ENCODE results near the gene TEP1. TPM values are rescaled to one million over a fixed set of nuclear protein-coding genes. Genes with fewer than 3 reads are reported as not detected.
A peak's percentile ranks its signal among the peaks of the same experiment; 100 is the strongest.

TEP1 gene
- total and polyA plus RNA-seq, 2 of the 13 experiments (the other 11 are each of a cell fraction or from before 2014, with no cell fraction given), result 11.0 to 12.8 TPM

DNA sequence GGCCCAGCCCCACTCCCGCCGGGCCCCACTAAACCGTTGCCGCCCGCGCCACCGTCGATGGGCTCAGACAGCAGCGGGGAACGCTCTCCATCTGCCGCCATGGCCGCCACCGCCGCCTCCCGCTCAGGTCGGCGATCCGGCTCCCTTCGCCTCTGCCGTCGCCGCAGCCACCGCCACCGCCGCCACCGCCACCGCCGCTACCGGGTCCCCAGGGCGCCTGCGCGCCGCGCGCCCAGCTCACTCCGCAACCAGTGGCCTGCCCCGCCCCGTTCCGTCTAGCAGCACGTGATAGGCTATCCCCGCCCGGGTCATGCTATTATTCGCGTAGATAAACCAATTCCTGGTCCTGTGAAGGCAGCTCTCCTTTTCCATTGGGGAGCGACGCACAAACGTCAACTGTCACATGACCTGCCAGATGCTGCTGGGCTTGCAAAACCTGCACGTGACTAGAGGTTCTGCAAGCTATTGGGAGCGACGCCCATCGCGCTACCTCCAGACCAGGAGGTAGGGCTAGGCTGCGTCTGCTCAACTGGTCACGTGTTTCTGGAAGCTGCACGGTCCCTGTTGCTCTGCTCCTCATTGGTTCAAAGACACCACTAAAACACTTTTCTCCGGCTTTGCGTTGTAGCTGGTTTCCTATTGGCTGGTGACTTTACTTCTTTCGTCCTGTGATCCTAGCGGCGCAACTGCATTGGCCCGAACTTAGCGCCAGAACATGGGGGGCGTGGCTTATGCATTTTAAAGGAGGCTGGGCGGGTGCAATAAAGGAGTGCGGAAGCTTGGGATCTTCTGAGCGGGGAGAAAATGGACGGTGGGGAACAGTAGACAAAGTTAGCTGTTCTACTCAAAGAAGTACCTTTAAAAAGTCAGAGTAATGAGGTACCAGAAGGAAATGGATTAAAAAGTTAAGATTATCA, 48.2 kb upstream of the TEP1 start, which contains the start of gene PIP4P1 (continued):
- TF ChIP-seq, protein P1, sequence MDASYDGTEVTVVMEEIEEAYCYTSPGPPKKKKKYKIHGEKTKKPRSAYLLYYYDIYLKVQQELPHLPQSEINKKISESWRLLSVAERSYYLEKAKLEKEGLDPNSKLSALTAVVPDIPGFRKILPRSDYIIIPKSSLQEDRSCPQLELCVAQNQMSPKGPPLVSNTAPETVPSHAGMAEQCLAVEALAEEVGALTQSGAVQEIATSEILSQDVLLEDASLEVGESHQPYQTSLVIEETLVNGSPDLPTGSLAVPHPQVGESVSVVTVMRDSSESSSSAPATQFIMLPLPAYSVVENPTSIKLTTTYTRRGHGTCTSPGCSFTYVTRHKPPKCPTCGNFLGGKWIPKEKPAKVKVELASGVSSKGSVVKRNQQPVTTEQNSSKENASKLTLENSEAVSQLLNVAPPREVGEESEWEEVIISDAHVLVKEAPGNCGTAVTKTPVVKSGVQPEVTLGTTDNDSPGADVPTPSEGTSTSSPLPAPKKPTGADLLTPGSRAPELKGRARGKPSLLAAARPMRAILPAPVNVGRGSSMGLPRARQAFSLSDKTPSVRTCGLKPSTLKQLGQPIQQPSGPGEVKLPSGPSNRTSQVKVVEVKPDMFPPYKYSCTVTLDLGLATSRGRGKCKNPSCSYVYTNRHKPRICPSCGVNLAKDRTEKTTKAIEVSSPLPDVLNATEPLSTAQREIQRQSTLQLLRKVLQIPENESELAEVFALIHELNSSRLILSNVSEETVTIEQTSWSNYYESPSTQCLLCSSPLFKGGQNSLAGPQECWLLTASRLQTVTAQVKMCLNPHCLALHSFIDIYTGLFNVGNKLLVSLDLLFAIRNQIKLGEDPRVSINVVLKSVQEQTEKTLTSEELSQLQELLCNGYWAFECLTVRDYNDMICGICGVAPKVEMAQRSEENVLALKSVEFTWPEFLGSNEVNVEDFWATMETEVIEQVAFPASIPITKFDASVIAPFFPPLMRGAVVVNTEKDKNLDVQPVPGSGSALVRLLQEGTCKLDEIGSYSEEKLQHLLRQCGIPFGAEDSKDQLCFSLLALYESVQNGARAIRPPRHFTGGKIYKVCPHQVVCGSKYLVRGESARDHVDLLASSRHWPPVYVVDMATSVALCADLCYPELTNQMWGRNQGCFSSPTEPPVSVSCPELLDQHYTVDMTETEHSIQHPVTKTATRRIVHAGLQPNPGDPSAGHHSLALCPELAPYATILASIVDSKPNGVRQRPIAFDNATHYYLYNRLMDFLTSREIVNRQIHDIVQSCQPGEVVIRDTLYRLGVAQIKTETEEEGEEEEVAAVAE (CRISPR knock-in tag; IDR thresholded peaks at IDR 0.05; ENCODE audit: borderline replicate concordance), result peak; percentile 99
- TF ChIP-seq, protein P2, sequence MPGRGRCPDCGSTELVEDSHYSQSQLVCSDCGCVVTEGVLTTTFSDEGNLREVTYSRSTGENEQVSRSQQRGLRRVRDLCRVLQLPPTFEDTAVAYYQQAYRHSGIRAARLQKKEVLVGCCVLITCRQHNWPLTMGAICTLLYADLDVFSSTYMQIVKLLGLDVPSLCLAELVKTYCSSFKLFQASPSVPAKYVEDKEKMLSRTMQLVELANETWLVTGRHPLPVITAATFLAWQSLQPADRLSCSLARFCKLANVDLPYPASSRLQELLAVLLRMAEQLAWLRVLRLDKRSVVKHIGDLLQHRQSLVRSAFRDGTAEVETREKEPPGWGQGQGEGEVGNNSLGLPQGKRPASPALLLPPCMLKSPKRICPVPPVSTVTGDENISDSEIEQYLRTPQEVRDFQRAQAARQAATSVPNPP (CRISPR knock-in tag; IDR thresholded peaks at IDR 0.05), result peak; percentile 93
- TF ChIP-seq DMAP1 (CRISPR knock-in tag; IDR thresholded peaks at IDR 0.05) (peak; percentile 90), JUN (CRISPR knock-in tag; IDR thresholded peaks at IDR 0.05) (peak; percentile 67; the same call in 1 of the 2 replicates), SMARCE1 (IDR thresholded peaks at IDR 0.05; ENCODE audit: borderline replicate concordance) (no peak), SOX13 (IDR thresholded peaks at IDR 0.05) (no peak), SOX13 (CRISPR knock-in tag; conservative IDR thresholded peaks at IDR 0.05 in 1 of 2, IDR thresholded peaks at IDR 0.05 in 1 of 2) (peak in 1 of 2 experiments; percentile 77; a peak in 2 of 4 replicates), ZNF619 (CRISPR knock-in tag; IDR thresholded peaks at IDR 0.05) (no peak), ZNF577 (CRISPR knock-in tag; IDR thresholded peaks at IDR 0.05; ENCODE audit: borderline replicate concordance, low read depth) (0 out of 2 replicates have a peak, but pooled peaks have one; percentile 50), ZNF773 (CRISPR knock-in tag; IDR thresholded peaks at IDR 0.05; ENCODE audit: borderline replicate concordance) (0 out of 2 replicates have a peak, but pooled peaks have one; percentile 44), ZNF264 (CRISPR knock-in tag; IDR thresholded peaks at IDR 0.05) (peak; percentile 51; the same call in 1 of the 2 replicates)
- TF ChIP-seq, protein P3, sequence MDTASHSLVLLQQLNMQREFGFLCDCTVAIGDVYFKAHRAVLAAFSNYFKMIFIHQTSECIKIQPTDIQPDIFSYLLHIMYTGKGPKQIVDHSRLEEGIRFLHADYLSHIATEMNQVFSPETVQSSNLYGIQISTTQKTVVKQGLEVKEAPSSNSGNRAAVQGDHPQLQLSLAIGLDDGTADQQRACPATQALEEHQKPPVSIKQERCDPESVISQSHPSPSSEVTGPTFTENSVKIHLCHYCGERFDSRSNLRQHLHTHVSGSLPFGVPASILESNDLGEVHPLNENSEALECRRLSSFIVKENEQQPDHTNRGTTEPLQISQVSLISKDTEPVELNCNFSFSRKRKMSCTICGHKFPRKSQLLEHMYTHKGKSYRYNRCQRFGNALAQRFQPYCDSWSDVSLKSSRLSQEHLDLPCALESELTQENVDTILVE (CRISPR knock-in tag; IDR thresholded peaks at IDR 0.05), result peak; percentile 89
- TF ChIP-seq, protein P4, sequence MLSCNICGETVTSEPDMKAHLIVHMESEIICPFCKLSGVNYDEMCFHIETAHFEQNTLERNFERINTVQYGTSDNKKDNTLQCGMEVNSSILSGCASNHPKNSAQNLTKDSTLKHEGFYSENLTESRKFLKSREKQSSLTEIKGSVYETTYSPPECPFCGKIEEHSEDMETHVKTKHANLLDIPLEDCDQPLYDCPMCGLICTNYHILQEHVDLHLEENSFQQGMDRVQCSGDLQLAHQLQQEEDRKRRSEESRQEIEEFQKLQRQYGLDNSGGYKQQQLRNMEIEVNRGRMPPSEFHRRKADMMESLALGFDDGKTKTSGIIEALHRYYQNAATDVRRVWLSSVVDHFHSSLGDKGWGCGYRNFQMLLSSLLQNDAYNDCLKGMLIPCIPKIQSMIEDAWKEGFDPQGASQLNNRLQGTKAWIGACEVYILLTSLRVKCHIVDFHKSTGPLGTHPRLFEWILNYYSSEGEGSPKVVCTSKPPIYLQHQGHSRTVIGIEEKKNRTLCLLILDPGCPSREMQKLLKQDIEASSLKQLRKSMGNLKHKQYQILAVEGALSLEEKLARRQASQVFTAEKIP (CRISPR knock-in tag; IDR thresholded peaks at IDR 0.05; ENCODE audit: borderline replicate concordance), result no peak
- TF ChIP-seq, protein P5, sequence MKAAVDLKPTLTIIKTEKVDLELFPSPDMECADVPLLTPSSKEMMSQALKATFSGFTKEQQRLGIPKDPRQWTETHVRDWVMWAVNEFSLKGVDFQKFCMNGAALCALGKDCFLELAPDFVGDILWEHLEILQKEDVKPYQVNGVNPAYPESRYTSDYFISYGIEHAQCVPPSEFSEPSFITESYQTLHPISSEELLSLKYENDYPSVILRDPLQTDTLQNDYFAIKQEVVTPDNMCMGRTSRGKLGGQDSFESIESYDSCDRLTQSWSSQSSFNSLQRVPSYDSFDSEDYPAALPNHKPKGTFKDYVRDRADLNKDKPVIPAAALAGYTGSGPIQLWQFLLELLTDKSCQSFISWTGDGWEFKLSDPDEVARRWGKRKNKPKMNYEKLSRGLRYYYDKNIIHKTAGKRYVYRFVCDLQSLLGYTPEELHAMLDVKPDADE (CRISPR knock-in tag; IDR thresholded peaks at IDR 0.05), result 0 out of 2 replicates have a peak, but pooled peaks have one; percentile 68
- TF ChIP-seq, protein P6, sequence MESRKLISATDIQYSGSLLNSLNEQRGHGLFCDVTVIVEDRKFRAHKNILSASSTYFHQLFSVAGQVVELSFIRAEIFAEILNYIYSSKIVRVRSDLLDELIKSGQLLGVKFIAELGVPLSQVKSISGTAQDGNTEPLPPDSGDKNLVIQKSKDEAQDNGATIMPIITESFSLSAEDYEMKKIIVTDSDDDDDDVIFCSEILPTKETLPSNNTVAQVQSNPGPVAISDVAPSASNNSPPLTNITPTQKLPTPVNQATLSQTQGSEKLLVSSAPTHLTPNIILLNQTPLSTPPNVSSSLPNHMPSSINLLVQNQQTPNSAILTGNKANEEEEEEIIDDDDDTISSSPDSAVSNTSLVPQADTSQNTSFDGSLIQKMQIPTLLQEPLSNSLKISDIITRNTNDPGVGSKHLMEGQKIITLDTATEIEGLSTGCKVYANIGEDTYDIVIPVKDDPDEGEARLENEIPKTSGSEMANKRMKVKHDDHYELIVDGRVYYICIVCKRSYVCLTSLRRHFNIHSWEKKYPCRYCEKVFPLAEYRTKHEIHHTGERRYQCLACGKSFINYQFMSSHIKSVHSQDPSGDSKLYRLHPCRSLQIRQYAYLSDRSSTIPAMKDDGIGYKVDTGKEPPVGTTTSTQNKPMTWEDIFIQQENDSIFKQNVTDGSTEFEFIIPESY (CRISPR knock-in tag; IDR thresholded peaks at IDR 0.05), result peak; percentile 78
